Spleen (tissue), 11 donors: ENCODE measurements around the gene PXYLP1. TPM values are rescaled to one million over a fixed set of nuclear protein-coding genes. Genes with fewer than 3 reads are reported as not detected.

Experiments
- DNase-seq: peaks from one replicate; pipeline ENCODE4 v3.0.0-alpha.2; 2020
- H3K27ac ChIP-seq, 8 donors: fragments of 200-600 bp; sonication (generic) in 7 of 8; 1 replicate in 4 of 8; 2 replicates in 4 of 8; pipeline versions ENCODE4 v1.5.0 to v1.8.0; 2016 to 2021; ENCODE audit warnings: inconsistent platforms in 4 of 8, mild to moderate bottlenecking in 4 of 8, moderate library complexity in 1 of 8
- H3K27me3 ChIP-seq, 7 donors: fragments of 200-600 bp; sonication (generic) in 6 of 7; replicated peaks in 1 of 7; 1 replicate in 4 of 7; 2 replicates in 3 of 7; pipeline versions ENCODE4 v1.5.0 to v1.8.0; 2016 to 2021; ENCODE audit warnings: inconsistent platforms in 3 of 7, mild to moderate bottlenecking in 1 of 7
- H3K36me3 ChIP-seq, 6 donors: fragments of 200-600 bp; sonication (generic) in 5 of 6; 1 replicate in 4 of 6; 2 replicates in 2 of 6; pipeline versions ENCODE4 v1.5.0 to v1.8.0; 2016 to 2021; ENCODE audit warnings: inconsistent platforms in 2 of 6
- H3K4me1 ChIP-seq, 6 donors: fragments of 200-600 bp; sonication (generic) in 5 of 6; 1 replicate in 3 of 6; 2 replicates in 3 of 6; pipeline versions ENCODE4 v1.5.0 to v1.8.0; 2016 to 2021; ENCODE audit warnings: inconsistent platforms in 3 of 6
- H3K4me3 ChIP-seq, 8 donors: fragments of 200-600 bp; sonication (generic) in 7 of 8; 1 replicate in 4 of 8; 2 replicates in 4 of 8; pipeline versions ENCODE4 v1.5.0 to v1.8.0; 2016 to 2021; ENCODE audit warnings: inconsistent platforms in 4 of 8, mild to moderate bottlenecking in 4 of 8, moderate library complexity in 2 of 8
- H3K9me3 ChIP-seq, 8 donors: fragments of 200-600 bp; sonication (generic) in 7 of 8; 1 replicate in 4 of 8; 2 replicates in 4 of 8; pipeline versions ENCODE4 v1.5.0 to v1.8.0; 2016 to 2021; ENCODE audit warnings: inconsistent platforms in 4 of 8
- CTCF ChIP-seq, 11 experiments: fragments of 200-600 bp in 7 of 11; fragments of 450-650 bp in 4 of 11; sonication (generic) in 4 of 11; IDR thresholded peaks in 8 of 11; conservative IDR thresholded peaks in 3 of 11; 1 replicate in 7 of 11; 2 replicates in 4 of 11; pipeline versions ENCODE4 v1.4.0 to v1.8.0; 2016 to 2021; ENCODE audit warnings: antibody characterized with exemption in 11 of 11, inconsistent platforms in 4 of 11, mild to moderate bottlenecking in 1 of 11
- POLR2A ChIP-seq, 3 donors: fragments of 450-650 bp; IDR thresholded peaks; one replicate each; pipeline ENCODE4 v1.5.1; 2017; ENCODE audit warnings: antibody characterized with exemption in 3 of 3, mild to moderate bottlenecking in 1 of 3
- POLR2AphosphoS5 ChIP-seq, 3 donors: sonication (generic); formaldehyde crosslinking; IDR thresholded peaks; one replicate each; pipeline ENCODE4 v1.5.1; 2017; ENCODE audit warnings: antibody characterized with exemption in 3 of 3
- WGBS, 5 donors: extraction: QIAGEN DNeasy Blood & Tissue Kit in 3 of 5; methylation state at CpG; one replicate each; pipeline versions ENCODE4 v1.1.5 to v1.1.7; 2013 to 2018; 5-methylcytosine and 5-hydroxymethylcytosine counted together
- intact Hi-C: fragments of 100-400 bp; cut with DNase I; formaldehyde crosslinking; loops from one replicate; pipeline ENCODE4 v1.15.0; 2023; ENCODE audit warnings: low total_unique reads
- polyA plus RNA-seq, 3 donors: library from polyadenylated mRNA; stranded (reverse); fragments of 200-250 nt; gene quantifications; one replicate each; pipeline ENCODE4 v1.2.1, GENCODE V29; 2013
- total RNA-seq, 7 donors: library from RNA; depleted of rRNA in 3 of 7; stranded (reverse); fragments of >200 nt in 3 of 7; fragmentation: NEBNext Ultra II Directional in 4 of 7; extraction: Animal tissue kit (Norgen Biotek cat#: 25700) in 4 of 7; gene quantifications; one replicate each; pipeline versions ENCODE4 v1.1.0 to v1.2.1, GENCODE V29; 2016 to 2021
- donor health status: healthy with polysubstance abuse.
- donor health status: DM: no; HTN: no; CAD: no; lungs with moderate emphysema.
- donor health status: DM: no; HTN: no; CAD: no.
- donor health status: Bipolar disorder and iron deficiency.
- donor health status: healthy.
- donor health status: DM: no; HTN: no; CAD: no.
- donor health status: DM: yes; HTN: yes; CAD: no.

The PXYLP1 gene
- total and polyA plus RNA-seq, 10 donors = 2.9 to 15.6 (median 7.4) TPM

GRCh38 chr3:141269961-141270360, 38.3 kb downstream of the PXYLP1 start:
- 84 to 95% (median 93%) methylated on average over 3 of the region's 3 CpGs for WGBS, 5 donors
- H3K9me3 ChIP-seq = no peaks in the 10 kb centered on the region
- intact Hi-C loops = no loop called here
- TF ChIP-seq POLR2A (IDR thresholded peaks at IDR 0.05) (no peak), CTCF (IDR thresholded peaks at IDR 0.05 in 8 of 11, conservative IDR thresholded peaks at IDR 0.05 in 3 of 11) (no peak), POLR2AphosphoS5 (IDR thresholded peaks at IDR 0.05) (no peak)
- no peak overlapping the region for H3K27ac ChIP-seq
- peaks cover 0 to 38% (median 11%) of the 10 kb centered on the region in 6 donors for H3K4me1 ChIP-seq
- no peak overlapping the region for H3K4me3 ChIP-seq
- H3K36me3 ChIP-seq = peaks cover 0 to 16% (median 0%) of the 10 kb centered on the region in 6 donors
- no peak for DNase-seq
- no peaks in the 10 kb centered on the region for H3K27me3 ChIP-seq

DNA sequence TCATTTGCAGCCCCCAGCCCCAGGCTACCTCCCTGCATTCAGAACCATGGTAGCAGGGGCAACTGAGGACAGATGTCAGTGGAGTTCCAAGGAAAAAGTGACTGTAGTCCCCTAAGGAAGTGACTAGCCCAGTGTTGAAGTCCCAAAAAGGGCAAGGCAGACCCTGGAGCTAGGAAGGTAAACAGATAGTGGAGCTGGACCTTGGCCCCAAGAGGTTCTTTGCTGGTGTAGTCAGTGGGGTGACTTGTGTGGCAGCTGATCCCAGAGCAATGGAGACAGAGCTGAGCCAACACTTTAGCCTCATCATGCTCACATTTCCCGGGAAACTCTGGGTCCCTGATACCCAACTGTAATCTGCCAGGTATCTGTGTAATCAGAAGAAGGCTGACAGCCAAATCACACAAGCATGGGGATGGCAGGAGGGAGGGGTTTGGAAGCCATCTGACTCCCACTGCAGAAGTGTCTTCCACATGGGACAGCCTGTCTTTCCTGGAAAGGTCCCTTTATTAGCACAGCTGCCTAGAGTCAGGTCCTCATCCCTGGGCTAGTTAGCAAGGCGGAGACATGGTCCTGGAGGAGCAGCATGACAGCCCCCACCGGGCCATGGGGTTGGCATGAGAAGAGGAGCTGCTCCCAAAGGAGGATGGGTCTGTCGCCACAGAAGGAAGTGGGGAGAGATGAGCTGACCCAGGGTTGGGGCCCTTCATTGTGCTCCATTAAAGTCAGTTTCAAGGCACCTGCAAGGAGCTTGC, 39.8 kb downstream of the PXYLP1 start:
- no peaks in the 10 kb centered on the region for H3K27me3 ChIP-seq
- H3K27ac ChIP-seq = no peak overlapping the region
- H3K4me3 ChIP-seq = no peak overlapping the region
- peaks cover 0 to 10% (median 0%) of the 10 kb centered on the region in 6 donors for H3K36me3 ChIP-seq
- intact Hi-C loops = no loop called here
- TF ChIP-seq POLR2A (IDR thresholded peaks at IDR 0.05) = no peak
- TF ChIP-seq CTCF (IDR thresholded peaks at IDR 0.05 in 8 of 11, conservative IDR thresholded peaks at IDR 0.05 in 3 of 11) = no peak
- TF ChIP-seq POLR2AphosphoS5 (IDR thresholded peaks at IDR 0.05) = no peak
- H3K9me3 ChIP-seq = no peaks in the 10 kb centered on the region
- no peak for DNase-seq
- peaks cover 0 to 37% (median 11%) of the 10 kb centered on the region in 6 donors for H3K4me1 ChIP-seq
- WGBS, 5 donors = 79 to 94% (median 89%) methylated on average over 4 of the region's 4 CpGs

GRCh38 chr3:141272906-141273662, 41.5 kb downstream of the PXYLP1 start:
- intact Hi-C loops = no loop called here
- no peak for DNase-seq

More at GRCh38 chr3:141272906-141273662, 41.5 kb downstream of the PXYLP1 start:
- TF ChIP-seq POLR2A (IDR thresholded peaks at IDR 0.05) (no peak), CTCF (IDR thresholded peaks at IDR 0.05 in 8 of 11, conservative IDR thresholded peaks at IDR 0.05 in 3 of 11) (no peak), POLR2AphosphoS5 (IDR thresholded peaks at IDR 0.05) (no peak)
- H3K36me3 ChIP-seq = peaks cover 0 to 10% (median 0%) of the 10 kb centered on the region in 6 donors
- H3K4me3 ChIP-seq = no peak overlapping the region
- H3K27me3 ChIP-seq = no peaks in the 10 kb centered on the region
- no peak overlapping the region for H3K27ac ChIP-seq
- H3K4me1 ChIP-seq = peaks cover 0 to 24% (median 0%) of the 10 kb centered on the region in 6 donors
- 93 to 97% (median 95%) methylated on average over 8 of the region's 8 CpGs for WGBS, 5 donors
- H3K9me3 ChIP-seq = no peaks in the 10 kb centered on the region
